Omental fat pad (tissue), 4 donors: ENCODE results near the gene TESMIN. TPM values are rescaled to one million over a fixed set of nuclear protein-coding genes. Genes with fewer than 3 reads are reported as not detected.

ENCODE experiments used
- ATAC-seq: fragments of 150-250 bp; one replicate; pipeline ENCODE4 v1.9.1; 2016; ENCODE audit warnings: mild to moderate bottlenecking, moderate library complexity; ENCODE audit not compliant: low FRiP score
- DNase-seq: peaks from one replicate; pipeline ENCODE4 v3.0.0-alpha.2; 2019; ENCODE audit warnings: low spot score
- total RNA-seq, 4 donors: library from RNA; depleted of rRNA; stranded (reverse); fragments of >200 nt; gene quantifications; one replicate each; pipeline ENCODE4 v1.1.0, GENCODE V29; 2016
- TF ChIP-seq, protein P1 (sequence below), 3 donors: fragments of 450-650 bp; IDR thresholded peaks; one replicate each; pipeline ENCODE4 v1.5.1; 2016 to 2017; ENCODE audit warnings: antibody characterized with exemption in 3 of 3, mild to moderate bottlenecking in 3 of 3, moderate library complexity in 2 of 3

TESMIN gene
- total RNA-seq, 4 donors from 2014 or later, result 0.36 to 2.2 (median 0.47) TPM

- TF ChIP-seq, protein P1, sequence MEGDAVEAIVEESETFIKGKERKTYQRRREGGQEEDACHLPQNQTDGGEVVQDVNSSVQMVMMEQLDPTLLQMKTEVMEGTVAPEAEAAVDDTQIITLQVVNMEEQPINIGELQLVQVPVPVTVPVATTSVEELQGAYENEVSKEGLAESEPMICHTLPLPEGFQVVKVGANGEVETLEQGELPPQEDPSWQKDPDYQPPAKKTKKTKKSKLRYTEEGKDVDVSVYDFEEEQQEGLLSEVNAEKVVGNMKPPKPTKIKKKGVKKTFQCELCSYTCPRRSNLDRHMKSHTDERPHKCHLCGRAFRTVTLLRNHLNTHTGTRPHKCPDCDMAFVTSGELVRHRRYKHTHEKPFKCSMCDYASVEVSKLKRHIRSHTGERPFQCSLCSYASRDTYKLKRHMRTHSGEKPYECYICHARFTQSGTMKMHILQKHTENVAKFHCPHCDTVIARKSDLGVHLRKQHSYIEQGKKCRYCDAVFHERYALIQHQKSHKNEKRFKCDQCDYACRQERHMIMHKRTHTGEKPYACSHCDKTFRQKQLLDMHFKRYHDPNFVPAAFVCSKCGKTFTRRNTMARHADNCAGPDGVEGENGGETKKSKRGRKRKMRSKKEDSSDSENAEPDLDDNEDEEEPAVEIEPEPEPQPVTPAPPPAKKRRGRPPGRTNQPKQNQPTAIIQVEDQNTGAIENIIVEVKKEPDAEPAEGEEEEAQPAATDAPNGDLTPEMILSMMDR (IDR thresholded peaks at IDR 0.05), result no peak
- DNase-seq (no peak), ATAC-seq (no peak)
These were observed 31.4 kb upstream of the TESMIN start for GRCh38 chr11:68782711-68783110.

- TF ChIP-seq, protein P1 (IDR thresholded peaks at IDR 0.05), result no peak
- ATAC-seq (no peak), DNase-seq (no peak)
These were observed 29.5 kb upstream of the TESMIN start for GRCh38 chr11:68780829-68781228.

GRCh38 chr11:68778205-68778604 is 26.9 kb upstream of the TESMIN start:
- no peak for DNase-seq
- TF ChIP-seq, protein P1 (IDR thresholded peaks at IDR 0.05), result no peak
- no peak for ATAC-seq

DNA sequence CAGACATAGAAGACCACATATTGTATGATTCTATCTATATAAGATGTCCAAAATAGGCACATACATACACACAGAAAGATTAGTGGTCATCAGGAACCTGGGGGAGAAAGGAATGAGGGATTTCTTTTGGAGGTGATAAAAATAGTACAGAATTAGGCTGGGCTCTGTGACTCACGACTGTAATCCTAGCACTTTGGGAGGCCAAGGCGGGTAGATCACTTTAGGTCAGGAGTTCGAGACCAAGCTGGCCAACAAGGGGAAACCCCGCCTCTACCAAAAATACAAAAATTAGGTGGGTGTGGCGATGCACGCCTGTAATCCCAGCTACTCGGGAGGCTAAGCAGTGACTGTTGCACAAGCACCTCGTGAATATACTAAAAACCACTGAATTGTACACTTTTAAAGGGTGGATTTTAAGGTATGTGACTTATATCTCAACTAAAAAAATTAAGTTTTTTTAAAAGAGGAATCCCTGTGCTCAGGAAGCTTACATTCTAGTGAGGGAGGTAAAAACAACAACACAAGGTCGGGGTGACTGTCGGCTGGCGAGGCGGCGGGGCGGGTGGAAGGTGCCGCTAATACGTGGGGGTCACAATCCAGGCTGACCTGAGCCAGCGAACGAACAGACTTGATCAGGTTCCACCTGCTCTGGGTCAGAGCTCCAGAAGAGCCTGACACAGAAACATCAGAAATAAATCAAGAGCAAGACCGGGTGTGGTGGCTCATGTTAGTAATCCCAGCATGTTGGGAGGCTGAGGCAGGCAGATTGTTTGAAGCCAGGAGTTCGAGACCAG is 25.3 kb upstream of the TESMIN start:
- DNase-seq, result no peak
- ATAC-seq, result no peak
- TF ChIP-seq, protein P1 (IDR thresholded peaks at IDR 0.05), result no peak

GRCh38 chr11:68775951-68776388 is 24.6 kb upstream of the TESMIN start:
- TF ChIP-seq, protein P1 (IDR thresholded peaks at IDR 0.05), result no peak
- DNase-seq (no peak), ATAC-seq (no peak)

DNA sequence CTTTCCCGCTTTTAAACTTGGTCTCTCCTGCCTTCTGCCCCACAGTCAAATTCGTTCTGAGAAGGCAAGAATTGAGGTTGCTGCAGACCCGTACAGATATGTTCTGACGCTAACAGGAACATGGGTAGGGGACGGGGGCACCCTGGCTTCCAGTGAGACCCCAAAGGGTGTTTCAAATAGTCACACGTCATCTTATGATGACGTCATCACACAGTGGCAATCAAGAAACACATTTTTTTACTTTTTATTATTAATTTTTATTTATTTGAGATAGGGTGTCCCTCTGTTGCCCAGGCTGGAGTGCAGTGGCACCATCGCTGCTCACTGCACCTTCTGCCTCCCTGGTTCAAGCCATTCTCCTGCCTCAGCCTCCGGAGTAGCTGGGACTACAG is 22.9 kb upstream of the TESMIN start:
- no peak for ATAC-seq
- TF ChIP-seq, protein P1 (IDR thresholded peaks at IDR 0.05), result no peak
- no peak for DNase-seq
